ENCODE measurements around the gene ARL15. TPM values are rescaled to one million over a fixed set of nuclear protein-coding genes. Genes with fewer than 3 reads are reported as not detected.

ARL15 gene
- total and polyA plus RNA-seq, 2 of the 8 experiments (the other 6 are each of a cell fraction or from before 2014, with no cell fraction given) = 9.9 to 21.2 TPM

- ChIA-PET POLR2A (ENCODE audit: partially characterized antibody) (no interaction called here), CTCF (ENCODE audit: partially characterized antibody) (interaction anchor here (0.7 to 1.6 kb wide), 6 partner anchors 10 to 139 kb away, joined by 3 to 5 read pairs (median 3); no protein-coding TSS in a partner anchor)
- WGBS, 2 experiments (ENCODE audit: extremely low coverage in 1 of 2, insufficient coverage in 1 of 2, insufficient read length in 1 of 2, insufficient replicate concordance in 2 of 2, low coverage in 1 of 2, low lambda C conversion rate in 2 of 2, missing lambda C conversion rate in 1 of 2) = 86% methylated on average over 6 of the region's 6 CpGs; no CpG with 5 or more reads in 1 of the 2 experiments
Measured at GRCh38 chr5:53927668-53928247, 382.6 kb downstream of the ARL15 start.

More at GRCh38 chr5:53927668-53928247, 382.6 kb downstream of the ARL15 start:
- no peaks in the 10 kb centered on the region for H4K20me1 ChIP-seq (replicated peaks in 1 of 2; ENCODE audit: control insufficient read depth in 1 of 2, insufficient read depth in 2 of 2, low read length in 2 of 2)
- no peak overlapping the region for H3K18ac ChIP-seq (ENCODE audit: extremely low read depth, low read length)
- no peak overlapping the region for H2BK120ac ChIP-seq (replicated peaks; ENCODE audit: low read depth, low read length)
- H2BK15ac ChIP-seq (ENCODE audit: low read length) = no peak overlapping the region
- no peak overlapping the region for H3K9ac ChIP-seq (replicated peaks in 1 of 4; ENCODE audit: extremely low read depth in 1 of 4, low read depth in 3 of 4, low read length in 3 of 4)
- no peak overlapping the region for H4K8ac ChIP-seq (ENCODE audit: extremely low read depth, insufficient read depth, low read length)
- no peak overlapping the region for H2BK20ac ChIP-seq (ENCODE audit: low read length)
- no peak overlapping the region for H3K23ac ChIP-seq (ENCODE audit: insufficient read length)
- no peak for FAIRE-seq
- H2BK12ac ChIP-seq (ENCODE audit: low read depth, low read length) = no peak overlapping the region
- DNase-seq (ENCODE audit: low read depth in 1 of 2, low spot score in 2 of 2) = no peak
- H3K36me3 ChIP-seq (ENCODE audit: control insufficient read depth in 2 of 4, insufficient read depth in 4 of 4, low read length in 3 of 4) = no peaks in the 10 kb centered on the region
- H3K4ac ChIP-seq (replicated peaks; ENCODE audit: insufficient read length, low read depth, low read length) = no peak overlapping the region
- H3K4me1 ChIP-seq (replicated peaks in 1 of 4; ENCODE audit: control insufficient read depth in 3 of 4, insufficient read depth in 4 of 4, low read length in 3 of 4) = peaks cover 0 to 8% (median under 1%) of the 10 kb centered on the region in 4 experiments; a peak in 1 of 7 replicates
- no peak overlapping the region for H2AK5ac ChIP-seq (ENCODE audit: low read depth, low read length)
- no peak overlapping the region for H4K91ac ChIP-seq (replicated peaks; ENCODE audit: insufficient read length, low read length)
- H3K56ac ChIP-seq (replicated peaks; ENCODE audit: insufficient read length, low read depth, low read length) = no peak overlapping the region
- H4K5ac ChIP-seq (ENCODE audit: insufficient read length, low read depth, low read length) = no peak overlapping the region
- H3K14ac ChIP-seq (ENCODE audit: insufficient read length) = no peak overlapping the region
- no peaks in the 10 kb centered on the region for H3K9me3 ChIP-seq (ENCODE audit: insufficient read depth in 2 of 2, low read depth in 1 of 2, low read length in 1 of 2)
- no peaks in the 10 kb centered on the region for H3K27me3 ChIP-seq (replicated peaks in 1 of 4; ENCODE audit: control insufficient read depth in 3 of 4, extremely low read depth in 1 of 4, insufficient read depth in 3 of 4, low read length in 3 of 4)
- no peak overlapping the region for H3K4me3 ChIP-seq (ENCODE audit: extremely low read depth in 1 of 4, insufficient read depth in 2 of 4, low read depth in 3 of 4, low read length in 4 of 4)
- H3K4me2 ChIP-seq (ENCODE audit: insufficient read depth in 1 of 2, low read depth in 2 of 2, low read length in 2 of 2) = no peak overlapping the region
- H3K79me1 ChIP-seq (ENCODE audit: low read depth, low read length) = no peaks in the 10 kb centered on the region
- H3K27ac ChIP-seq (ENCODE audit: low read depth, low read length) = no peak overlapping the region
- no peaks in the 10 kb centered on the region for H3K79me2 ChIP-seq (ENCODE audit: control insufficient read depth in 1 of 2, insufficient read depth in 2 of 2, low read length in 2 of 2)
- H2AFZ ChIP-seq (ENCODE audit: low read length) = no peak overlapping the region
- TF ChIP-seq POLR2A (IDR thresholded peaks at IDR 0.05; ENCODE audit: control extremely low read depth in 1 of 2, low read depth in 2 of 2, low read length in 2 of 2) (no peak), SP4 (IDR thresholded peaks at IDR 0.05; ENCODE audit: low read length) (no peak), NRF1 (IDR thresholded peaks at IDR 0.05; ENCODE audit: low read depth, low read length) (no peak), SUZ12 (IDR thresholded peaks at IDR 0.05; ENCODE audit: low read length) (no peak), RAD21 (IDR thresholded peaks at IDR 0.05 in 1 of 2, conservative IDR thresholded peaks at IDR 0.05 in 1 of 2; ENCODE audit: low read depth in 2 of 2, low read length in 2 of 2) (no peak), RXRA (IDR thresholded peaks at IDR 0.05; ENCODE audit: insufficient read depth, low read depth, low read length) (no peak), CREB1 (IDR thresholded peaks at IDR 0.05) (no peak)
- no peak overlapping the region for H2BK5ac ChIP-seq (ENCODE audit: low read depth, low read length)
- no peaks in the 10 kb centered on the region for H3K23me2 ChIP-seq (ENCODE audit: low read depth, low read length)

All from H1 (cell line).